ENCODE measurements around the gene KPTN. TPM values are rescaled to one million over a fixed set of nuclear protein-coding genes. Genes with fewer than 3 reads are reported as not detected.
A peak's percentile ranks its signal among the peaks of the same experiment; 100 is the strongest.
"Not testable (repeated sequence)": the region's sequence is repeated elsewhere in the genome, so short reads cannot be mapped to it uniquely, and the experiment has no call there.

KPTN gene
- polyA plus RNA-seq, 4 donors, result 10.4 to 15.8 (median 12.8) TPM

GRCh38 chr19:47492571-47493377 lies 8.8 kb upstream of the KPTN start:
- no peak for DNase-seq (ENCODE audit: low read depth in 4 of 4, low spot score in 2 of 4)

GRCh38 chr19:47492137-47492533 lies 8.1 kb upstream of the KPTN start:
- no peak for DNase-seq (ENCODE audit: low read depth in 4 of 4, low spot score in 2 of 4)

- no peak for DNase-seq (ENCODE audit: low read depth in 4 of 4, low spot score in 2 of 4)
These were observed 7.5 kb upstream of the KPTN start for GRCh38 chr19:47491358-47492136.

GRCh38 chr19:47490847-47491246 lies 6.8 kb upstream of the KPTN start:
- DNase-seq (ENCODE audit: low read depth in 4 of 4, low spot score in 2 of 4), result no peak

- no peak for DNase-seq (ENCODE audit: low read depth in 4 of 4, low spot score in 2 of 4)
These were observed 6.0 kb upstream of the KPTN start for GRCh38 chr19:47490031-47490430.

- no peak for DNase-seq (ENCODE audit: low read depth in 4 of 4, low spot score in 2 of 4)
These were observed 5.3 kb upstream of the KPTN start for GRCh38 chr19:47489072-47489914.

GRCh38 chr19:47487551-47488515 lies 3.8 kb upstream of the KPTN start:
- no peak for DNase-seq (ENCODE audit: low read depth in 4 of 4, low spot score in 2 of 4)

- DNase-seq (ENCODE audit: low read depth in 4 of 4, low spot score in 2 of 4), result no peak
These were observed 2.9 kb upstream of the KPTN start for GRCh38 chr19:47486900-47487299.

GRCh38 chr19:47486220-47486619 lies 2.2 kb upstream of the KPTN start:
- DNase-seq (ENCODE audit: low read depth in 4 of 4, low spot score in 2 of 4), result not testable (repeated sequence)

GRCh38 chr19:47485210-47485609 lies 1.2 kb upstream of the KPTN start:
- DNase-seq (ENCODE audit: low read depth in 4 of 4, low spot score in 2 of 4), result no peak

GRCh38 chr19:47483200-47483599 lies 819 bp downstream of the KPTN start:
- DNase-seq (ENCODE audit: low read depth in 4 of 4, low spot score in 2 of 4), result no peak

GRCh38 chr19:47481460-47482052 lies 2.5 kb downstream of the KPTN start:
- DNase-seq (ENCODE audit: low read depth in 4 of 4, low spot score in 2 of 4), result no peak

- no peak for DNase-seq (ENCODE audit: low read depth in 4 of 4, low spot score in 2 of 4)
These were observed 3.4 kb downstream of the KPTN start for GRCh38 chr19:47480658-47481057.

GRCh38 chr19:47479701-47480503 lies 4.1 kb downstream of the KPTN start:
- no peak for DNase-seq (ENCODE audit: low read depth in 4 of 4, low spot score in 2 of 4)

- DNase-seq (ENCODE audit: low read depth in 4 of 4, low spot score in 2 of 4), result no peak
These were observed 7.5 kb downstream of the KPTN start for GRCh38 chr19:47476438-47476972.

- DNase-seq (ENCODE audit: low read depth in 4 of 4, low spot score in 2 of 4), result no peak
These were observed 8.6 kb downstream of the KPTN start for GRCh38 chr19:47475465-47475864.

- no peak for DNase-seq (ENCODE audit: low read depth in 4 of 4, low spot score in 2 of 4)
These were observed 10.7 kb downstream of the KPTN start for GRCh38 chr19:47473336-47473735.

GRCh38 chr19:47471733-47472457 lies 12.1 kb downstream of the KPTN start, which contains the start of gene SLC8A2:
Gene SLC8A2 (minus strand): TSS chr19:47471893. CDS start chr19:47466403, 5,490 bp downstream.
- DNase-seq (ENCODE audit: low read depth in 4 of 4, low spot score in 2 of 4), result peak; percentile 66 to 87 (median 76)
